ENCODE measurements around the gene DYNC1LI1. TPM values are rescaled to one million over a fixed set of nuclear protein-coding genes. Genes with fewer than 3 reads are reported as not detected.
"Not testable (repeated sequence)": the region's sequence is repeated elsewhere in the genome, so short reads cannot be mapped to it uniquely, and the experiment has no call there.

Gene DYNC1LI1
- polyA plus RNA-seq, 1 donor from 2014 or later: 24.6 TPM

DNA sequence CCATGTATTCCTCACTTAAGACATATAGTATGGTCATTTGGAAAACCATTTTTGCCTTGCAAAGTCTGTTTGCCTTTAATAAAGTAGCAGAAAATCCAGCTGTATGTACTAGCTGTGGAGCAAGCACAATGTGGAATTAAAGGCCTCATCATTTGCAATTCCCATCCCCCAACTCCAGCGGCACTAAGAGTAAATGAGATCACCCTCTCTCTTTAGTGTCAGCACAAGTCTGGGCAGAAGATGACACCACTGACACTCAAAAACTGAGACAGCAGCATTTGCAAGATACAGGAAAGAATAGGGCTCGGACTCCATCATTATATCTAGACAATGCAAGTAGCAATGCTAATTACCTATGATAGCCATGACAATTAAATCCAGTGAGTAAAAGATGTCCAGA is 24.7 kb upstream of the DYNC1LI1 start:
- Mint-ChIP-seq H3K27me3 (peaks cover 12% of the 10 kb centered on the region), H3K4me1 (peaks cover 0 to 1% (median 0%) of the 10 kb centered on the region in 3 donors), H3K36me3 (no peaks in the 10 kb centered on the region), H3K4me3 (no peak overlapping the region), H3K27ac (no peak overlapping the region), H3K9me3 (no peaks in the 10 kb centered on the region)

DNA sequence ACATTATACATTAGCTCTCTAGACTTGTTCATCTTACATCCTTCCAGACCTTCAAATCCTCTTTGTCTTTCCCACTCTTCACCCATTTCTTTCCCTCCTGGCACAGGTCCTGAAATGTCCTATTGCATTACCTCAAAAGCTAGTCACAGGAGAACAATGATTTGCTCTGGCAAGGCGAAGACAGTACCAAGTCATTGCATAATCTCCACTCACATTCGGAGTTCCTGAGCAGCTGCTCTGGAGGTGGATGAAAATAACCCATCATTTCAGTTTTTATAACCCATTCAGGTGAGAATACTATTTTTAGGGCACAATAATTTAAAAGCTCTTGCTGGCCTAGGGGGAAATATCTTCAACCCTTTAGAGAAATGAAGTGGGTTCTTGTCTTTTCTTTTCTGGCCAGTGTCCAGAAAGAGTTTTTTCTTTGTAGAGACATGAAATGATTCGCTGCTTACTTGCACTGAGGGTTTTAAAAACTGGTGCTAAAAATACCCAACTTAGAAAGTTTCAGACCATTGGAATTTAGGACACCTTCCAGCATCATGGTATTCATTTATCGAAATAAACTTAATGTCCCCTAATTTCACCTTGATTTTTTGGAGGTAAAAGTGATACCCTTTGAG is 23.4 kb upstream of the DYNC1LI1 start:
- Mint-ChIP-seq H3K27ac (no peak overlapping the region), H3K27me3 (peaks cover 12% of the 10 kb centered on the region), H3K36me3 (no peaks in the 10 kb centered on the region), H3K9me3 (no peaks in the 10 kb centered on the region), H3K4me3 (no peak overlapping the region), H3K4me1 (peaks cover 0 to 1% (median 0%) of the 10 kb centered on the region in 3 donors)

DNA sequence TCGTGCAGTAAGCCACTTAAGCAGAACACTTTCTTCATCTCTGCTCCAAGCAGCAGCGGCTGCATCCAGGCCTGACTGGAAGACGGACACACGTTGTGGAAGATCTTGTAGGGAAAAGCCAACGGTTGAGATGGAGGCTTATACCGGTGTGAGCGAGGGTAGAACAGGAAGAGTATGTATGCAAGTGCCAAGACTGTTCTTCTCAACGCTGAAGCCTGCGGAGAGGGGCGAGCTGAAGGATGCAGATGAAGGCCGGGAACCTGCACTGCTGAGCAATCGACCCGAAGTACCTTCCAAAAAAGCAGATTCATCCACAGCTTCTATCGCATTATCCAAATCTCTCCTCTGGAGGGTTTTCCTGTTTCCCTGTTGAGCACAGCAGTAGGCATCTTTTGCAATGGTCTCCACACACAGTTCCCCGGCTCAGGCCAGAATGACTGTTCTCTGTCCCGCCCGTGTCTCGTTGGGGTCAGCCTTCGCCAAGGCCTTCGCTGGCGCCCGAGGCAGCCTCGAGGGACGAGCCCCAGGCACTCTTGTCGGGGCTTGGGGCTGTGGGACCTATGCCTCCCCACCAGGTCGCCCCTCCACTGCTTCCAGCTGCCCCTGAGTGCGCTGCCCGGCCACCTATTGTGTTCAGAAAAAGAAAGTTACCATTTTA is 22.2 kb upstream of the DYNC1LI1 start:
- no peak overlapping the region for H3K27ac Mint-ChIP-seq
- H3K36me3 Mint-ChIP-seq: no peaks in the 10 kb centered on the region

DNA sequence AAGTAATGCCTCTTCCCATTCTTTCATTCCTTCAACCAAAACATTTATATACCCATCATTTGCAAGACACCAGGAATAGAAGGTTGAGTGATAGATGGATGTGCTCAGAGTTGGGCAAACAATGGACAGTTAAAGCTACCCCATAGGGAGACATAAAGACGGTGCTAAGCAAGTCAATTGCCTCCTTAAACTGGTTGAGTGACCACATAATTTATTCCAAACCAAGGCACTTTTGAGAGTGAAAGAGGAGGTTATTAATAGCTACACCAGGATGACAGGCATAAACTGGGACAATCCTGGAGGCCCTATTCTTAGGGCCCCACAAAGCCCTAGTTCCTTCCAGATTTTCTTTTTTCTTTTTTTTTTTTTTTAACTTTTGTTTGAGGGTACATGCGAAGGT is 21.4 kb upstream of the DYNC1LI1 start:
- no peaks in the 10 kb centered on the region for H3K9me3 Mint-ChIP-seq
- H3K27me3 Mint-ChIP-seq: peaks cover 6% of the 10 kb centered on the region
- H3K4me3 Mint-ChIP-seq: no peak overlapping the region
- H3K27ac Mint-ChIP-seq: no peak overlapping the region
- H3K36me3 Mint-ChIP-seq: no peaks in the 10 kb centered on the region
- peaks cover 0 to 1% (median 0%) of the 10 kb centered on the region in 3 donors for H3K4me1 Mint-ChIP-seq

More for the DNA sequence above, 22.2 kb upstream of the DYNC1LI1 start:
- peaks cover 12% of the 10 kb centered on the region for H3K27me3 Mint-ChIP-seq
- H3K4me3 Mint-ChIP-seq: no peak overlapping the region
- H3K9me3 Mint-ChIP-seq: no peaks in the 10 kb centered on the region
- peaks cover 0 to 1% (median 0%) of the 10 kb centered on the region in 3 donors for H3K4me1 Mint-ChIP-seq

DNA sequence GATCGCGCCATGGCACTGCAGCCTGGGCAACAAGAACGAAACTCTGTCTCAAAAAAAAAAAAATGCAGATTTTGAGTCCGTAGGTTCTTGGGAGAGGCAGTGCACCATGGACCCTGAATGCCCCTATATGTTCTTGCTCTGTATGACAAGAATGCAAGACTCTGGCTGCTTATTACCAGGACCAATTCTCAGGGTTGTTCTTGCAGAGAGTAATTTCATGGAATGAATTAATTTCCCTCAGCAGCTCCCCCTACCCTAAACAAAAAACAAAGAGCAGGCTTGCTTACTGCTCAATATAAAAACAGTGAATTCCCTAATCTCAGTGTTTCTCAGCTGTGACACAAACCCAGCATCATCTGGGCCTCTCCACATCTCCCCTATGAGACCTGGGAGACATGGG is 20.5 kb upstream of the DYNC1LI1 start:
- H3K9me3 Mint-ChIP-seq: no peaks in the 10 kb centered on the region
- H3K27me3 Mint-ChIP-seq: peaks cover 6% of the 10 kb centered on the region
- H3K4me3 Mint-ChIP-seq: no peak overlapping the region
- H3K36me3 Mint-ChIP-seq: no peaks in the 10 kb centered on the region
- H3K4me1 Mint-ChIP-seq: peaks cover 0 to 1% (median 0%) of the 10 kb centered on the region in 3 donors
- H3K27ac Mint-ChIP-seq: no peak overlapping the region

DNA sequence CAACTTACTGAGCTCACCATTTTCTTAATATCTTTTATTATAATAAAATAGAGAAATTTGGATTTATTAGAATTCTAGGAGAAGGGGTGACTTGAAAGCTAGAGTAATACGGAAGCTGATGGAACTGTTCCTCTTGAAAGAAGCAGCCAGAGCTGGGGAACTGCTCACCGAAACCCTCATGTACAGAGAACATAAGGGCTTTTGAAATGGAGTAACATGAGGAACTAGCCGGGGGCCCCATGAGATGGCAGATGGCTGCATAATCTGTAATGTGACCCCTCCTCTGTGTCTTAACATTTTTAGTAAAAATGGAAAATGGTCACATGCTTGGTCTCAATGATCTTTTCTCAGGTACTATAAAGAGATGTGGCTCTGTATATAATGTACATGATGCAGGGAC is 15.7 kb upstream of the DYNC1LI1 start:
- H3K9me3 Mint-ChIP-seq: no peaks in the 10 kb centered on the region
- H3K27ac Mint-ChIP-seq: no peak overlapping the region
- no peaks in the 10 kb centered on the region for H3K36me3 Mint-ChIP-seq
- peaks cover 2% of the 10 kb centered on the region for H3K27me3 Mint-ChIP-seq
- no peak overlapping the region for H3K4me3 Mint-ChIP-seq
- H3K4me1 Mint-ChIP-seq: no peaks in the 10 kb centered on the region

DNA sequence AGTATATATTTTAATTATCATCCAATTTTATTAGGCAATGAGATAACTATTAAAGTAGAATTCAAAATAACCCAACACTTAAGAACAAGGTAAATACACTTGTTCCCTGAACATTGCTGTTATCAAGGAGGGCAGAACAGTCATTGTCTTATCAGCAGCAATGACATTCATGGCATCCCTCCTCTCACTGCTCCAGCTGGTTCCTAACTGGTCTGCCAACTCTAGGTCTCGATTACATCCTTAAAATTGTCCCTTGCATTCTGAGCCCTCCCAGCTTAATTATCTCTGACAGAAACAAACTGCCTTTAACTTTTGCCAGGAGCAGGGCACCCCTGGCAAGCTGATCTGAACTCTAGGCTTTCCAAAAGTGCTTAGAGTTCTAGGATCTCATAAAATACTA is 14.0 kb upstream of the DYNC1LI1 start:
- H3K4me1 Mint-ChIP-seq: no peaks in the 10 kb centered on the region
- peaks cover 2% of the 10 kb centered on the region for H3K27me3 Mint-ChIP-seq
- no peak overlapping the region for H3K4me3 Mint-ChIP-seq
- H3K27ac Mint-ChIP-seq: no peak overlapping the region
- no peaks in the 10 kb centered on the region for H3K36me3 Mint-ChIP-seq
- no peaks in the 10 kb centered on the region for H3K9me3 Mint-ChIP-seq

DNA sequence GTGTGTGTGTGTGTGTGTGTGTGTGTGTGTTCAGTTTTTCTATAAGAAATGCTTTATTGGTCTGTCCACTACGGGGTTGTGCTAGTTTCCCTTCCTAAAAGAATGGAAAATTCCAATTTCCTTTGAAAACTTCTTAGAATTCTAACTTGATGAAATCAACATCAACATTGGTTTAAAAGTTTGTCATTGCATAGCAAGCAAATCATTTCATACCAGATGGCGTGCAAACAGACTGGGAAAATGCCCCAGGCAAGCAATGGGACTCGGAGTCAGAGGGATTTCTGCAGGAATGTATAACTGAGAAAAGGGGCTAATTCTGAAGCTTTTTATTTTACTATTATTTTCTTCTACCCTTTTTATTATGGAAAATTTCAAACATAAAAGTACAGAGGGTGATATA is 13.1 kb upstream of the DYNC1LI1 start:
- H3K27ac Mint-ChIP-seq: no peak overlapping the region
- H3K36me3 Mint-ChIP-seq: no peaks in the 10 kb centered on the region
- no peaks in the 10 kb centered on the region for H3K9me3 Mint-ChIP-seq
- peaks cover 2% of the 10 kb centered on the region for H3K27me3 Mint-ChIP-seq
- H3K4me1 Mint-ChIP-seq: peaks cover 0 to 2% (median 0%) of the 10 kb centered on the region in 3 donors
- H3K4me3 Mint-ChIP-seq: no peak overlapping the region

DNA sequence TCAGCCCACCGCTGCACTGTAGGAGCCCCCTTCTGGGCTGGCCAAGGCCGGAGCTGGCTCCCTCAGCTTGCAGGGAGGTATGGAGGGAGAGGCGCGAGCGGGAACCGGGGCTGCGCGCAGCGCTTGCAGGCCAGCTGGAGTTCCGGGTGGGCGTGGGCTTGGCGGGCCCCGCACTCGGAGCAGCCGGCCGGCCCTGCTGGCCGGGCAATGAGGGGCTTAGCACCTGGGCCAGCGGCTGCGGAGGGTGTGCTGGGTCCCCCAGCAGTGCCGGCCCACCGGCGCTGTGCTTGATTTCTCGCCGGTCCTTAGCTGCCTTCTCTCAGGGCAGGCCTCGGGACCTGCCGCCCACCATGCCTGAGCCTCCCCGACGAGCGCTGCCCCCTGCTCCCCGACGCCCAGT is 8.0 kb upstream of the DYNC1LI1 start:
- Mint-ChIP-seq H3K4me3 (peak overlapping the region in 1 of 4 donors; percentile 84), H3K4me1 (peaks cover 10 to 13% (median 10%) of the 10 kb centered on the region in 3 donors)
- H3K27me3 Mint-ChIP-seq, H3K27ac Mint-ChIP-seq, H3K9me3 Mint-ChIP-seq, H3K36me3 Mint-ChIP-seq: not testable (repeated sequence)

DNA sequence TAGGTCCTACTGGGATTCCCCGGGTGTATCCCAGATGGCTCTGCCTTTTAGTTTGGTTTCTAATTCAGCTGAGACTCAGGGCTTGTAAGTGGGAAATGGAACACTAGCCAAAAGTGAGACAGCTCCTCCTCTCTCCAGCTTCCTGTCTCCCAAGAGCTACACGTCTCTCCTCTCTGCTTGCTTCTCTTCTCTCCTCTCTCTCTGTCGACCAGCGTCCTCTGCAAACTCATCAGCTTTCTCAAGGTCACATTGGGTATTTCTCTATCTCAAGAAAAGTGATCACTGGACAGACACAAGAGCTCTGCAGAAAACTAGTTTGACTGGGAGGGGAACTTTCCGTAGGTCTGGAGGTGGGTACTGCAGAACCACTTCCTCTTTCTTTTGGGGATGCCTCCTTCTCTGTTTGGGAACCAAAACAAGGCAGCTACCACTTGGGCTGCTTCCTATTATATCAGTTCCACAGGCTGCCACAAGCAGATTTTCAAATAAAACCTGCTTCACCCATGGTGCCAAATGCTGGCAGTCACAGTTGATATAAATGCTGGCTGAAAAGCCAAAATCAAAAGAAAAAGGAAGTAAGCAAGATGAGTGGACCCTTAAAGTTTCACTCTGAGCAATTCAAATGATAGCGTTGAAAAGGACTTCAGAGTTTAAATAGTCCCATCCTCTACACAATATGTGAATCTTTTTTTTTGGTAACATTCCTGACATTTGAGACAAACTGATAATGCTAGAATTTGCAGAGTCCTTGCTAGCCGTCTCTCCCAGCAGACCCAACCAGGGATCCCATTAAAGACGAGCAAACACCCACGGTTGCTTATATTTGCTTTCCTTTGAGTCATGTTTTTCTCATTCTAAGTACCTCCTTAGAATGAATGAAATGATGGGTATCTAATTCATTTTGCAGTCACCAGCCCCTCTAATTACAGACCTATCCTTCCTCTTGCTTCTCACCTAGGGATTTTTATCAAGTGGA is 7.2 kb upstream of the DYNC1LI1 start:
- H3K27me3 Mint-ChIP-seq: no peaks in the 10 kb centered on the region
- peaks cover 10 to 13% (median 10%) of the 10 kb centered on the region in 3 donors for H3K4me1 Mint-ChIP-seq
- H3K27ac Mint-ChIP-seq: peak overlapping the region in 2 of 3 donors; percentile 2 to 84
- H3K4me3 Mint-ChIP-seq: peak overlapping the region; percentile 24 to 84 (median 58)
- no peaks in the 10 kb centered on the region for H3K36me3 Mint-ChIP-seq
- H3K9me3 Mint-ChIP-seq: no peaks in the 10 kb centered on the region

DNA sequence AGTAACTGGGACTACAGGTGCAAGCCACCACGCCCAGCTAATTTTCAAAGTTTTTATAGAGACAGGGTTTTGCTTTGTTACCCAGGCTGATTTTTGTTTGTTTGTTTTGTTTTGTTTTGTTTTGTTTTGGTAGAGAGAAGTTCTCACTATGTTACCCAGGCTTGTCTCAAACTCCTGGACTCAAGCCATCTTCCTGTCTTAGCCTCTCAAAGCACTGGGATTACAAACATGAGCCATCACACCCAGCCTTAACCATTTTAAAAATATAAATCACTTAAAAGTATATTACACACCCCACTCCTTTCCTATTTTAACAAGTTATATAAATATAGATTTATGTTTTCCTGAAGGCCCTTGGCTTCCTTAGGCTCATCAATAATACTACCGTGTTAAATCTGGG is 6.5 kb upstream of the DYNC1LI1 start:
- H3K4me3 Mint-ChIP-seq: peak overlapping the region in 1 of 4 donors; percentile 67
- peaks cover 10 to 13% (median 10%) of the 10 kb centered on the region in 3 donors for H3K4me1 Mint-ChIP-seq
- no peaks in the 10 kb centered on the region for H3K27me3 Mint-ChIP-seq
- no peaks in the 10 kb centered on the region for H3K36me3 Mint-ChIP-seq
- peak overlapping the region in 1 of 3 donors; percentile 84 for H3K27ac Mint-ChIP-seq
- H3K9me3 Mint-ChIP-seq: no peaks in the 10 kb centered on the region

DNA sequence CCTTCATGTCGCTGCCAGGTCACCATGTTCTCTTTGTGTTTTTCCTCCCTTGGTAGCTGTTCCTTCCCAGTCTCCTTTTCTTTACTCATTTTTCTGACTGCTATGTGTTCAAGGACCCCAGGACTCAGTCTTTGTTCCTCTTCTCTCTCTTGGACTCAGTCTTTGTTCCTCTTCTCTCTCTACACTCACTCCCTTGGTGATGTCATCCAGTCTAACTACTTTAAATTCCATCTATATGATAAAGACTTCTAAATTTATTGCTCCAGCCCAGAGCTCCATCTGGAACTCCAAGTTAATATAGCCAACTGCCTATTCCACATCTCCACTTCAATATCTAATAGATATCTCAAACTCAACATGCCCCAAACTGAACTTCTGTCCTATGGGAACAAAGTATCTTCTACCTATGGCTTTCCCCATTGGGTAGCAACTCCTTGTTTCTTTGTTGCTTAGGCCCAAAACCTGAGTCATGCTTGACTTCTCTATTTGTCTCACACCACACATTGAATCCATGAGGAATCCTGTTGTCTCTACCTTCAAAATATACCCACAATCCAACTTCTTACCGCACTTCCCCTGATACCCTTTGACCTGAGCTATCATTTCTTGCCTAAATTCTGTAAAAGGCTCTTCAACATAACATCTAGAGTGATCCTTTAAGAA is 4.9 kb upstream of the DYNC1LI1 start:
- Mint-ChIP-seq H3K4me1 (peaks cover 12 to 19% (median 16%) of the 10 kb centered on the region in 3 donors), H3K27me3 (no peaks in the 10 kb centered on the region), H3K27ac (no peak overlapping the region), H3K36me3 (no peaks in the 10 kb centered on the region), H3K4me3 (no peak overlapping the region), H3K9me3 (no peaks in the 10 kb centered on the region)

DNA sequence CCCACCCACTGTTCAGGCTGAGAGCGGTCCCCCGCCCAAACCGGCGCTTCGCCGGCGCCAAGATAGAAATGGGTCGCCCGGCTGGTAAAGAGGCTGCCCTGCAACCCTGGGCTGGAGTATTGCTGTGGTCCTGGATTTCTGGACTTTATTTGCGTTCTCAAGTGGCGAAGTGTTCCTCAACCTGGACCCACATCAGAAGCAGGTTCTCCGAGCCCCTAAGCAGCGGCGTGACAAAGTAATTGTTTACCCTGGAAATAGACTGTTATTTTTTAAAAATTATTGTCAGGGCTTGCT is 481 bp upstream of the DYNC1LI1 start:
- Mint-ChIP-seq H3K4me3 (peak overlapping the region; percentile 89 to 97 (median 94)), H3K9me3 (no peaks in the 10 kb centered on the region), H3K4me1 (peaks cover 11 to 28% (median 24%) of the 10 kb centered on the region in 3 donors), H3K27ac (peak overlapping the region; percentile 64 to 96 (median 94)), H3K27me3 (no peaks in the 10 kb centered on the region), H3K36me3 (no peaks in the 10 kb centered on the region)

DNA sequence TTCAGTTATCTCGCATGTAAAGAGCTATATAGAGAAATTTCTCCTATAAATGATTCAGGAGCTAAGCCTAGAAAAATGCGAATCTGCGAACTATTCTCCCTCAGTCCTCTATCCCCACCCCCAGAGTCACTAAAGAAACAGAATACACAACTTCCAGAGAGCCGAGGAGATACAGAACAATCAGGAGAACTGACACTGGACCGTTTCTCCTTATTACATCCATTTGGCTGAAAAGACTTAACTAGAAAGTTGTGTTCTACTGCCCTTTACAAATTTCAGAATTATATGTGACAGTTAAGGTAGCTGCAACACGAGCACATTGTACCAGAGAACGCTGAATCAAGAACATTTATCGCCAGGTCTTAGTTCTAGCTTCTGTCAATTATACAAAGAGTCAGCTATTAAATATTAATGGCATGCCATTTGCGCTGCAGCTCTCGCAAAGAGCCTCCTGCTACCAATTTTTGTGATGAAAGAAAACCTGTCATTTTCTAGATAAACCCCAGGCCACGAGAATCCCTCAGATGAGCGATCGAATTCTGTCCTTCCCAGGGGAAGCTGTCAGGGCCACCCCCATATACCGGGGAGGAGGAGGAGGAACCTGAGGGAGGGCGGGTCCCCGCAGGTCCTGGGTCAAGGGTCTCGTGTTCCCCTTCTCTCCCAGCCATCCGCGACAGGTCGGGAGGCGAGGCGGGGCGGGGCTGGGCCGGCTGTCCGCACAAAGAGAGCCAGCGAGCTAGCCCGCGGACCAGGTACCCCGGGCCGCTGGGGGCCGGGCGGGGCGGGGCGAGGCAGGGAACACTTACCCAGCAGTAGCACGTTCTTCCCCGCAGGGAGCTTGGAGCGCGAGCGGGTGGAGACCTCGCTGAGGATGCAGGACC is 878 bp downstream of the DYNC1LI1 start:
- H3K4me3 Mint-ChIP-seq: peak overlapping the region; percentile 89 to 96 (median 94)
- no peaks in the 10 kb centered on the region for H3K9me3 Mint-ChIP-seq
- H3K36me3 Mint-ChIP-seq: no peaks in the 10 kb centered on the region
- no peaks in the 10 kb centered on the region for H3K27me3 Mint-ChIP-seq
- H3K4me1 Mint-ChIP-seq: peaks cover 14 to 34% (median 26%) of the 10 kb centered on the region in 3 donors
- peak overlapping the region; percentile 44 to 68 (median 64) for H3K27ac Mint-ChIP-seq
